Caco-2 (cell line): ENCODE measurements around the gene IL19. TPM values are rescaled to one million over a fixed set of nuclear protein-coding genes. Genes with fewer than 3 reads are reported as not detected.

Source experiments
- BruUV-seq: library from RNA; stranded (reverse); fragments of 400-500 nt; replicated peaks from 2 replicates; lab custom pipeline; 2021; lab: Mats Ljungman, UMichigan
- CTCF ChIA-PET: fragments of 300-600 bp; sonication (Branson Sonifier 250); formaldehyde crosslinking; loops from one replicate; lab custom pipeline; 2022; ENCODE audit warnings: antibody characterized with exemption; lab: Charles Lee
- POLR2A ChIA-PET: fragments of 300-600 bp; sonication (Branson Sonifier 250); formaldehyde crosslinking; loops from one replicate; lab custom pipeline; 2022; ENCODE audit warnings: antibody characterized with exemption; lab: Charles Lee
- DNase-seq, 2 experiments: peaks; one replicate each; pipeline versions ENCODE4 v3.0.0 to v3.0.0-alpha.2; 2020 to 2022
- H3K27me3 ChIP-seq: replicated peaks from 2 replicates; pipeline ENCODE4 v1.6.0; 2011; ENCODE audit warnings: low read length; ENCODE audit not compliant: control insufficient read depth, insufficient read depth
- H3K36me3 ChIP-seq: 2 replicates; pipeline ENCODE4 v1.5.1; 2011; ENCODE audit warnings: low read length; ENCODE audit not compliant: control insufficient read depth, insufficient read depth
- H3K4me1 ChIP-seq: fragments of 250-450 bp; sonication (Bioruptor Pico); 2 replicates; pipeline ENCODE4 v1.5.1; 2020; ENCODE audit warnings: mild to moderate bottlenecking
- H3K4me3 ChIP-seq: 2 replicates; pipeline ENCODE4 v1.5.1; 2011; ENCODE audit warnings: low read depth, mild to moderate bottlenecking, control low read depth, low read length
- H3K9me3 ChIP-seq: fragments of 250-450 bp; sonication (Bioruptor Pico); 2 replicates; pipeline ENCODE4 v1.5.1; 2020; ENCODE audit warnings: mild to moderate bottlenecking, moderate library complexity
- H3K27ac Mint-ChIP-seq: one replicate; pipeline ENCODE4 v1.8.0; 2022; ENCODE audit warnings: mixed read lengths; ENCODE audit not compliant: unreplicated experiment
- H3K27me3 Mint-ChIP-seq: one replicate; pipeline ENCODE4 v1.8.0; 2022; ENCODE audit warnings: mixed read lengths; ENCODE audit not compliant: insufficient read depth, unreplicated experiment
- H3K36me3 Mint-ChIP-seq: one replicate; pipeline ENCODE4 v1.8.0; 2022; ENCODE audit warnings: mild to moderate bottlenecking, mixed read lengths; ENCODE audit not compliant: insufficient read depth, unreplicated experiment
- H3K4me1 Mint-ChIP-seq: one replicate; pipeline ENCODE4 v1.8.0; 2022; ENCODE audit warnings: low read depth, mixed read lengths; ENCODE audit not compliant: unreplicated experiment
- H3K4me3 Mint-ChIP-seq: one replicate; pipeline ENCODE4 v1.8.0; 2022; ENCODE audit warnings: mild to moderate bottlenecking, moderate library complexity, mixed read lengths; ENCODE audit not compliant: unreplicated experiment
- H3K9me3 Mint-ChIP-seq: one replicate; pipeline ENCODE4 v1.8.0; 2022; ENCODE audit warnings: mixed read lengths; ENCODE audit not compliant: unreplicated experiment
- CTCF ChIP-seq, 2 experiments: fragments of 200-600 bp in 1 of 2; IDR thresholded peaks; 1 replicate in 1 of 2; 2 replicates in 1 of 2; pipeline versions ENCODE4 v1.5.1 to v1.8.0; 2011 to 2022; ENCODE audit warnings: antibody characterized with exemption in 1 of 2, control low read depth in 1 of 2, inconsistent platforms in 1 of 2, low read depth in 1 of 2, low read length in 1 of 2, mild to moderate bottlenecking in 1 of 2, moderate library complexity in 1 of 2; ENCODE audit not compliant: insufficient read depth in 1 of 2, severe bottlenecking in 1 of 2, unreplicated experiment in 1 of 2
- intact Hi-C: fragments of 100-400 bp; cut with micrococcal nuclease; formaldehyde crosslinking; loops from one replicate; pipeline ENCODE4 v1.10.0; 2022; ENCODE audit not compliant: unreplicated experiment
- total RNA-seq: library from RNA; stranded (reverse); gene quantifications from 2 replicates; pipeline ENCODE4 v1.2.3, GENCODE V29; 2022

Gene IL19
- total RNA-seq, 1 experiment from 2014 or later = not detected

- CTCF ChIA-PET = no interaction called here
- intact Hi-C loops = no loop called here
- Mint-ChIP-seq H3K36me3 (no peaks in the 10 kb centered on the region), H3K27ac (no peak overlapping the region), H3K9me3 (no peaks in the 10 kb centered on the region), H3K4me1 (peaks cover 7% of the 10 kb centered on the region), H3K27me3 (no peaks in the 10 kb centered on the region), H3K4me3 (no peak overlapping the region)
- TF ChIP-seq CTCF (IDR thresholded peaks at IDR 0.05; ENCODE audit: insufficient read depth in 1 of 2, low read depth in 1 of 2, low read length in 1 of 2, severe bottlenecking in 1 of 2, unreplicated experiment in 1 of 2) = no peak
- no peaks in the 10 kb centered on the region for H3K36me3 ChIP-seq
- no peak for DNase-seq
- no TSS peak for BruUV-seq
- H3K4me1 ChIP-seq = peaks cover 6% of the 10 kb centered on the region
- no peak overlapping the region for H3K4me3 ChIP-seq
- H3K9me3 ChIP-seq = no peaks in the 10 kb centered on the region
- POLR2A ChIA-PET = no interaction called here
- no peaks in the 10 kb centered on the region for H3K27me3 ChIP-seq
Measured at GRCh38 chr1:206787891-206788290, 17.3 kb downstream of the IL19 start.

- POLR2A ChIA-PET = interaction anchor here (0.6 kb wide), 1 partner anchor 60 kb away, joined by 3 read pairs; no protein-coding TSS in a partner anchor
- intact Hi-C loops = no loop called here
- CTCF ChIA-PET = no interaction called here
- no peak for TF ChIP-seq CTCF (IDR thresholded peaks at IDR 0.05; ENCODE audit: insufficient read depth in 1 of 2, low read depth in 1 of 2, low read length in 1 of 2, severe bottlenecking in 1 of 2, unreplicated experiment in 1 of 2)
- Mint-ChIP-seq H3K4me3 (no peak overlapping the region), H3K36me3 (no peaks in the 10 kb centered on the region), H3K4me1 (peaks cover 7% of the 10 kb centered on the region), H3K27ac (no peak overlapping the region), H3K27me3 (no peaks in the 10 kb centered on the region), H3K9me3 (no peaks in the 10 kb centered on the region)
- BruUV-seq = no TSS peak
- Histone ChIP-seq H3K4me3 (no peak overlapping the region), H3K27me3 (no peaks in the 10 kb centered on the region), H3K9me3 (no peaks in the 10 kb centered on the region), H3K4me1 (peaks cover 6% of the 10 kb centered on the region), H3K36me3 (no peaks in the 10 kb centered on the region)
- DNase-seq = no peak
Measured at GRCh38 chr1:206788487-206789050, 18.0 kb downstream of the IL19 start.

- Mint-ChIP-seq H3K4me3 (no peak overlapping the region), H3K9me3 (no peaks in the 10 kb centered on the region), H3K27me3 (no peaks in the 10 kb centered on the region), H3K36me3 (no peaks in the 10 kb centered on the region), H3K27ac (no peak overlapping the region), H3K4me1 (peaks cover 7% of the 10 kb centered on the region)
- CTCF ChIA-PET = interaction anchor here (0.7 kb wide), 1 partner anchor 51 kb away, joined by 4 read pairs; no protein-coding TSS in a partner anchor
- Histone ChIP-seq H3K4me1 (peaks cover 6% of the 10 kb centered on the region), H3K4me3 (no peak overlapping the region), H3K36me3 (no peaks in the 10 kb centered on the region), H3K27me3 (no peaks in the 10 kb centered on the region), H3K9me3 (no peaks in the 10 kb centered on the region)
- no peak for TF ChIP-seq CTCF (IDR thresholded peaks at IDR 0.05; ENCODE audit: insufficient read depth in 1 of 2, low read depth in 1 of 2, low read length in 1 of 2, severe bottlenecking in 1 of 2, unreplicated experiment in 1 of 2)
- no TSS peak for BruUV-seq
- no peak for DNase-seq
- intact Hi-C loops = no loop called here
- POLR2A ChIA-PET = interaction anchor here (0.6 kb wide), 1 partner anchor 994 kb away, joined by 3 read pairs; no protein-coding TSS in a partner anchor
Measured at GRCh38 chr1:206790502-206791250, 20.1 kb downstream of the IL19 start.
